Measurements from ENCODE around the gene UGT1A7.

The UGT1A7 gene

GRCh38 chr2:233803292-233803911, 121.7 kb downstream of the UGT1A7 start:
- no peak for DNase-seq (ENCODE audit: low read depth)
- TF ChIP-seq, protein P1, sequence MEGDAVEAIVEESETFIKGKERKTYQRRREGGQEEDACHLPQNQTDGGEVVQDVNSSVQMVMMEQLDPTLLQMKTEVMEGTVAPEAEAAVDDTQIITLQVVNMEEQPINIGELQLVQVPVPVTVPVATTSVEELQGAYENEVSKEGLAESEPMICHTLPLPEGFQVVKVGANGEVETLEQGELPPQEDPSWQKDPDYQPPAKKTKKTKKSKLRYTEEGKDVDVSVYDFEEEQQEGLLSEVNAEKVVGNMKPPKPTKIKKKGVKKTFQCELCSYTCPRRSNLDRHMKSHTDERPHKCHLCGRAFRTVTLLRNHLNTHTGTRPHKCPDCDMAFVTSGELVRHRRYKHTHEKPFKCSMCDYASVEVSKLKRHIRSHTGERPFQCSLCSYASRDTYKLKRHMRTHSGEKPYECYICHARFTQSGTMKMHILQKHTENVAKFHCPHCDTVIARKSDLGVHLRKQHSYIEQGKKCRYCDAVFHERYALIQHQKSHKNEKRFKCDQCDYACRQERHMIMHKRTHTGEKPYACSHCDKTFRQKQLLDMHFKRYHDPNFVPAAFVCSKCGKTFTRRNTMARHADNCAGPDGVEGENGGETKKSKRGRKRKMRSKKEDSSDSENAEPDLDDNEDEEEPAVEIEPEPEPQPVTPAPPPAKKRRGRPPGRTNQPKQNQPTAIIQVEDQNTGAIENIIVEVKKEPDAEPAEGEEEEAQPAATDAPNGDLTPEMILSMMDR (IDR thresholded peaks at IDR 0.05; ENCODE audit: control insufficient read depth, extremely low read depth, insufficient read depth): no peak
- no peak overlapping the region for H3K4me3 ChIP-seq (ENCODE audit: low read depth, low read length)

GRCh38 chr2:233803994-233804393, 122.3 kb downstream of the UGT1A7 start:
- DNase-seq (ENCODE audit: low read depth): no peak
- no peak overlapping the region for H3K4me3 ChIP-seq (ENCODE audit: low read depth, low read length)
- TF ChIP-seq, protein P1 (IDR thresholded peaks at IDR 0.05; ENCODE audit: control insufficient read depth, extremely low read depth, insufficient read depth): no peak

- no peak for DNase-seq (ENCODE audit: low read depth)
- TF ChIP-seq, protein P1 (IDR thresholded peaks at IDR 0.05; ENCODE audit: control insufficient read depth, extremely low read depth, insufficient read depth): no peak
- no peak overlapping the region for H3K4me3 ChIP-seq (ENCODE audit: low read depth, low read length)
Observed at GRCh38 chr2:233807215-233807865, 125.6 kb downstream of the UGT1A7 start.

- DNase-seq (ENCODE audit: low read depth): no peak
- TF ChIP-seq, protein P1 (IDR thresholded peaks at IDR 0.05; ENCODE audit: control insufficient read depth, extremely low read depth, insufficient read depth): no peak
Observed at GRCh38 chr2:233807966-233808935, 126.5 kb downstream of the UGT1A7 start.

DNA sequence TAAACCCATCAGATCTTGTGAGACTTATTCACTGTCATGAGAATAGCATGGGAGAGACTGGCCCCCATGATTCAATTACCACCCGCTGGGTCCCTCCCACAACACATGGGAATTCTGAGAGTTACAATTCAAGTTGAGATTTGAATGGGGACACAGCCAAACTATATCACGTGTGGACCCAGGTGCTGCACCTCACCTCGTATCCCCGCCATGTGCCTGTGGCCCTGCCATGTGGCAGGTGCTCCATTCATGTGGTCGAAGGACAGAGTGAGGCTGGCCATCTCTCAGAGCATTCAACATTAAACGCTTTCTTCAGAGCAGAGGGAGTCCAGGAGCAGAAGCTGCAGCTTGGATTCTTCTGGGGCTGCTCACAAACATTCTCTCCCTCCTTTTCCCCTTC, 128.7 kb downstream of the UGT1A7 start:
- TF ChIP-seq, protein P1 (IDR thresholded peaks at IDR 0.05; ENCODE audit: control insufficient read depth, extremely low read depth, insufficient read depth): no peak
- H3K4me3 ChIP-seq (ENCODE audit: low read depth, low read length): no peak overlapping the region
- no peak for DNase-seq (ENCODE audit: low read depth)

More at GRCh38 chr2:233807966-233808935, 126.5 kb downstream of the UGT1A7 start:
- no peak overlapping the region for H3K4me3 ChIP-seq (ENCODE audit: low read depth, low read length)

DNA sequence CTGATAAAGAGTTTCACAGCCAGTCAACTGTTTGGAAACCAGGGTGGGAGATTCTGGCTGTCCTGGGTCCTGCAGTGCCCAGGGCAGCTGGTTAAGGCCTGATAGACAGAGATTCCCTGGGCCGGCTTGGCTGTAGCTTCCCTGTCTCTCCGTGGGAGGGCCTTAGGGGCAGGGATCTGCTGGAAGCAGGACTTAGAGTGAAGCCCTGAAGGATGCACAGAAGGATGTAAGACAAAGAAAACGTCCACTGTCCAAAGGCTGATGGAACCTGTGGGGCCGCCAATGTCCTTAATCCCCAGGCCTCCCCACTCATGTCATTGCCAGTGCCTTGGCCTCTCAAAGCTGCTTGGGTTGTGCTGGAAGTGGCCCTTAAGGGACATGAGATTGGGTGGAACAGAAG, 129.4 kb downstream of the UGT1A7 start:
- no peak for DNase-seq (ENCODE audit: low read depth)
- TF ChIP-seq, protein P1 (IDR thresholded peaks at IDR 0.05; ENCODE audit: control insufficient read depth, extremely low read depth, insufficient read depth): no peak

More for the DNA sequence above, 129.4 kb downstream of the UGT1A7 start:
- no peak overlapping the region for H3K4me3 ChIP-seq (ENCODE audit: low read depth, low read length)
